Keratinocyte (primary cell): Measurements from ENCODE around the gene RBM38.

Source experiments
- EZH2 ChIP-seq: IDR thresholded peaks from one replicate; pipeline ENCODE4 v1.6.1; 2012; ENCODE audit warnings: inconsistent platforms, mild to moderate bottlenecking, low read length, moderate library complexity
- TF ChIP-seq, protein P1 (sequence below), 3 experiments: IDR thresholded peaks in 1 of 3; conservative IDR thresholded peaks in 1 of 3; optimal IDR thresholded peaks in 1 of 3; 2 replicates in 2 of 3; 3 replicates in 1 of 3; pipeline versions ENCODE3 to v1.5.1; 2011; ENCODE audit warnings: low read length in 3 of 3, mild to moderate bottlenecking in 3 of 3, moderate library complexity in 2 of 3, control low read depth in 1 of 3, inconsistent platforms in 1 of 3; ENCODE audit not compliant: insufficient read depth in 2 of 3; ENCODE audit errors: extremely low read depth in 1 of 3

GRCh38 chr20:57412347-57413029 lies 21.3 kb downstream of the RBM38 start:
- TF ChIP-seq, protein P1, sequence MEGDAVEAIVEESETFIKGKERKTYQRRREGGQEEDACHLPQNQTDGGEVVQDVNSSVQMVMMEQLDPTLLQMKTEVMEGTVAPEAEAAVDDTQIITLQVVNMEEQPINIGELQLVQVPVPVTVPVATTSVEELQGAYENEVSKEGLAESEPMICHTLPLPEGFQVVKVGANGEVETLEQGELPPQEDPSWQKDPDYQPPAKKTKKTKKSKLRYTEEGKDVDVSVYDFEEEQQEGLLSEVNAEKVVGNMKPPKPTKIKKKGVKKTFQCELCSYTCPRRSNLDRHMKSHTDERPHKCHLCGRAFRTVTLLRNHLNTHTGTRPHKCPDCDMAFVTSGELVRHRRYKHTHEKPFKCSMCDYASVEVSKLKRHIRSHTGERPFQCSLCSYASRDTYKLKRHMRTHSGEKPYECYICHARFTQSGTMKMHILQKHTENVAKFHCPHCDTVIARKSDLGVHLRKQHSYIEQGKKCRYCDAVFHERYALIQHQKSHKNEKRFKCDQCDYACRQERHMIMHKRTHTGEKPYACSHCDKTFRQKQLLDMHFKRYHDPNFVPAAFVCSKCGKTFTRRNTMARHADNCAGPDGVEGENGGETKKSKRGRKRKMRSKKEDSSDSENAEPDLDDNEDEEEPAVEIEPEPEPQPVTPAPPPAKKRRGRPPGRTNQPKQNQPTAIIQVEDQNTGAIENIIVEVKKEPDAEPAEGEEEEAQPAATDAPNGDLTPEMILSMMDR (optimal IDR thresholded peaks at IDR 0.05 in 1 of 3, IDR thresholded peaks at IDR 0.05 in 1 of 3, conservative IDR thresholded peaks at IDR 0.05 in 1 of 3; ENCODE audit: extremely low read depth in 1 of 3, insufficient read depth in 2 of 3, low read length in 3 of 3) = no peak
- TF ChIP-seq EZH2 = no peak
